H1 (cell line): ENCODE results near the gene HK1. TPM values are rescaled to one million over a fixed set of nuclear protein-coding genes. Genes with fewer than 3 reads are reported as not detected.

Experiments
- CTCF ChIA-PET: fragments of 300-600 bp; sonication (Branson Sonifier 250); formaldehyde crosslinking; loops from one replicate; lab custom pipeline; 2021; ENCODE audit not compliant: partially characterized antibody; lab: Charles Lee
- POLR2A ChIA-PET: fragments of 300-600 bp; sonication (Branson Sonifier 250); formaldehyde crosslinking; loops from one replicate; lab custom pipeline; 2021; ENCODE audit warnings: inconsistent platforms; ENCODE audit not compliant: partially characterized antibody; lab: Charles Lee
- DNase-seq, 2 experiments: peaks; one replicate each; pipeline versions ENCODE4 v3.0.0 to v3.0.0-alpha.2; 2010 to 2022; ENCODE audit warnings: low spot score in 2 of 2, low read depth in 1 of 2, mixed read lengths in 1 of 2
- FAIRE-seq: peaks from 2 replicates; lab custom pipeline; 2011; peaks lifted over from hg19 to GRCh38; lab: Jason Lieb, UNC
- H2AFZ ChIP-seq: 2 replicates; pipeline ENCODE4 v1.8.1; 2012; ENCODE audit warnings: low read length, inconsistent platforms
- H2AK5ac ChIP-seq: 2 replicates; pipeline ENCODE4 v1.6.1; 2013; ENCODE audit warnings: low read depth, low read length
- H2BK120ac ChIP-seq: replicated peaks from 2 replicates; pipeline ENCODE3; 2013; ENCODE audit warnings: low read depth, low read length, inconsistent platforms
- H2BK12ac ChIP-seq: 2 replicates; pipeline ENCODE4 v1.6.1; 2013; ENCODE audit warnings: low read depth, low read length
- H2BK15ac ChIP-seq: 2 replicates; pipeline ENCODE4 v1.6.1; 2013; ENCODE audit warnings: low read length
- H2BK20ac ChIP-seq: 2 replicates; pipeline ENCODE4 v1.6.1; 2013; ENCODE audit warnings: low read length
- H2BK5ac ChIP-seq: 2 replicates; pipeline ENCODE4 v1.6.1; 2013; ENCODE audit warnings: low read depth, low read length
- H3K14ac ChIP-seq: 2 replicates; pipeline ENCODE4 v1.6.1; 2013; ENCODE audit warnings: inconsistent platforms; ENCODE audit not compliant: insufficient read length
- H3K18ac ChIP-seq: 2 replicates; pipeline ENCODE4 v1.6.1; 2013; ENCODE audit warnings: low read length; ENCODE audit errors: extremely low read depth
- H3K23ac ChIP-seq: 2 replicates; pipeline ENCODE4 v1.6.1; 2013; ENCODE audit warnings: inconsistent platforms; ENCODE audit not compliant: insufficient read length
- H3K23me2 ChIP-seq: 2 replicates; pipeline ENCODE4 v1.6.1; 2013; ENCODE audit warnings: low read depth, low read length
- H3K27ac ChIP-seq: 2 replicates; pipeline ENCODE4 v1.6.1; 2011; ENCODE audit warnings: low read depth, low read length, inconsistent platforms
- H3K27me3 ChIP-seq, 4 experiments: replicated peaks in 1 of 4; 1 replicate in 1 of 4; 2 replicates in 3 of 4; pipeline versions ENCODE4 v1.6.1 to v1.8.1; 2011 to 2013; ENCODE audit warnings: low read length in 3 of 4, mild to moderate bottlenecking in 3 of 4, inconsistent platforms in 2 of 4, mixed read lengths in 2 of 4, moderate library complexity in 1 of 4; ENCODE audit not compliant: control insufficient read depth in 3 of 4, insufficient read depth in 3 of 4; ENCODE audit errors: extremely low read depth in 1 of 4
- H3K36me3 ChIP-seq, 4 experiments: 2 replicates each; pipeline versions ENCODE4 v1.6.1 to v1.8.1; 2011 to 2013; ENCODE audit warnings: mild to moderate bottlenecking in 4 of 4, low read length in 3 of 4, moderate library complexity in 2 of 4, control low read depth in 1 of 4, inconsistent platforms in 1 of 4; ENCODE audit not compliant: insufficient read depth in 4 of 4, control insufficient read depth in 2 of 4
- H3K4ac ChIP-seq: replicated peaks from 2 replicates; pipeline ENCODE3; 2013; ENCODE audit warnings: low read length, low read depth, mixed read lengths, inconsistent platforms; ENCODE audit not compliant: insufficient read length
- H3K4me1 ChIP-seq, 4 experiments: replicated peaks in 1 of 4; 1 replicate in 1 of 4; 2 replicates in 3 of 4; pipeline versions ENCODE4 v1.6.1 to v1.8.1; 2011 to 2013; ENCODE audit warnings: low read length in 3 of 4, inconsistent platforms in 2 of 4, mixed read lengths in 1 of 4; ENCODE audit not compliant: insufficient read depth in 4 of 4, control insufficient read depth in 3 of 4
- H3K4me2 ChIP-seq, 2 experiments: 2 replicates each; pipeline versions ENCODE4 v1.6.1 to v1.8.1; 2011 to 2013; ENCODE audit warnings: low read depth in 2 of 2, low read length in 2 of 2, control low read depth in 1 of 2, inconsistent platforms in 1 of 2, mild to moderate bottlenecking in 1 of 2; ENCODE audit not compliant: insufficient read depth in 1 of 2
- H3K4me3 ChIP-seq, 4 experiments: fragments of 200-600, 300-600 bp in 1 of 4; sonication (generic), shearing (Covaris generic), sonication (Bioruptor Twin) in 1 of 4; 2 replicates each; pipeline versions ENCODE4 v1.5.1 to v1.8.1; 2011 to 2016; ENCODE audit warnings: low read length in 4 of 4, low read depth in 3 of 4, control low read depth in 2 of 4, inconsistent platforms in 2 of 4, mild to moderate bottlenecking in 2 of 4, mixed read lengths in 1 of 4, moderate library complexity in 1 of 4; ENCODE audit not compliant: insufficient read depth in 2 of 4; ENCODE audit errors: extremely low read depth in 1 of 4
- H3K56ac ChIP-seq: replicated peaks from 2 replicates; pipeline ENCODE3; 2013; ENCODE audit warnings: low read depth, mild to moderate bottlenecking, mixed read lengths, low read length, inconsistent platforms; ENCODE audit not compliant: insufficient read length
- H3K79me1 ChIP-seq: 2 replicates; pipeline ENCODE4 v1.6.1; 2013; ENCODE audit warnings: low read depth, low read length, control low read depth
- H3K79me2 ChIP-seq, 2 experiments: 2 replicates each; pipeline versions ENCODE4 v1.6.1 to v1.8.1; 2012 to 2013; ENCODE audit warnings: low read length in 2 of 2, mild to moderate bottlenecking in 2 of 2, inconsistent platforms in 1 of 2; ENCODE audit not compliant: insufficient read depth in 2 of 2, control insufficient read depth in 1 of 2
- H3K9ac ChIP-seq, 4 experiments: replicated peaks in 1 of 4; 1 replicate in 1 of 4; 2 replicates in 3 of 4; pipeline versions ENCODE4 v1.6.1 to v1.8.1; 2011 to 2013; ENCODE audit warnings: low read depth in 3 of 4, low read length in 3 of 4, control low read depth in 2 of 4, mild to moderate bottlenecking in 2 of 4, moderate library complexity in 2 of 4, inconsistent platforms in 1 of 4; ENCODE audit errors: extremely low read depth in 1 of 4
- H3K9me3 ChIP-seq, 2 experiments: 2 replicates each; pipeline versions ENCODE4 v1.6.1 to v1.8.1; 2012 to 2013; ENCODE audit warnings: mild to moderate bottlenecking in 2 of 2, moderate library complexity in 2 of 2, control low read depth in 1 of 2, inconsistent platforms in 1 of 2, low read depth in 1 of 2, low read length in 1 of 2, mixed read lengths in 1 of 2; ENCODE audit not compliant: insufficient read depth in 2 of 2
- H4K20me1 ChIP-seq, 2 experiments: replicated peaks in 1 of 2; 2 replicates each; pipeline versions ENCODE3 to v1.8.1; 2011 to 2013; ENCODE audit warnings: inconsistent platforms in 2 of 2, low read length in 2 of 2, mild to moderate bottlenecking in 1 of 2; ENCODE audit not compliant: insufficient read depth in 2 of 2, control insufficient read depth in 1 of 2
- H4K5ac ChIP-seq: 2 replicates; pipeline ENCODE4 v1.6.1; 2013; ENCODE audit warnings: low read length, low read depth, mixed read lengths, inconsistent platforms; ENCODE audit not compliant: insufficient read length
- H4K8ac ChIP-seq: 2 replicates; pipeline ENCODE4 v1.8.0; 2013; ENCODE audit warnings: mild to moderate bottlenecking, moderate library complexity, low read length, inconsistent platforms; ENCODE audit not compliant: insufficient read depth; ENCODE audit errors: extremely low read depth
- H4K91ac ChIP-seq: replicated peaks from 2 replicates; pipeline ENCODE3; 2013; ENCODE audit warnings: low read length, mixed read lengths, inconsistent platforms; ENCODE audit not compliant: insufficient read length
- CREB1 ChIP-seq: IDR thresholded peaks from 2 replicates; pipeline ENCODE4 v1.6.1; 2012; ENCODE audit warnings: inconsistent platforms
- CTCF ChIP-seq, 3 experiments: IDR thresholded peaks; 1 replicate in 2 of 3; 2 replicates in 1 of 3; pipeline versions ENCODE4 v1.5.1 to v1.6.1; 2011; ENCODE audit warnings: low read length in 3 of 3, mild to moderate bottlenecking in 3 of 3, inconsistent platforms in 2 of 3, low read depth in 1 of 3, moderate library complexity in 1 of 3; ENCODE audit not compliant: insufficient read depth in 1 of 3; ENCODE audit errors: control extremely low read depth in 1 of 3
- EP300 ChIP-seq, 2 experiments: IDR thresholded peaks; 1 replicate in 1 of 2; 2 replicates in 1 of 2; pipeline ENCODE4 v1.6.1; 2011 to 2012; ENCODE audit warnings: low read depth in 2 of 2, low read length in 2 of 2, mild to moderate bottlenecking in 2 of 2, borderline replicate concordance in 1 of 2, inconsistent platforms in 1 of 2, moderate library complexity in 1 of 2
- HDAC2 ChIP-seq, 2 experiments: fragments of 300-600 bp in 1 of 2; sonication (generic) in 1 of 2; IDR thresholded peaks; 2 replicates each; pipeline ENCODE4 v1.6.1; 2011 to 2012; ENCODE audit warnings: low read depth in 2 of 2, low read length in 2 of 2, mild to moderate bottlenecking in 2 of 2, moderate library complexity in 2 of 2, borderline replicate concordance in 1 of 2, inconsistent platforms in 1 of 2
- JUND ChIP-seq: IDR thresholded peaks from 2 replicates; pipeline ENCODE4 v1.6.1; 2011; ENCODE audit warnings: mild to moderate bottlenecking, improper control_type of control experiment, low read length
- NRF1 ChIP-seq: IDR thresholded peaks from 2 replicates; pipeline ENCODE4 v1.6.1; 2011; ENCODE audit warnings: mild to moderate bottlenecking, low read depth, low read length, improper control_type of control experiment
- POLR2AphosphoS5 ChIP-seq: IDR thresholded peaks from 2 replicates; pipeline ENCODE4 v1.6.1; 2011; ENCODE audit warnings: low read depth, low read length
- SIN3A ChIP-seq, 2 experiments: IDR thresholded peaks in 1 of 2; conservative IDR thresholded peaks in 1 of 2; 2 replicates each; pipeline ENCODE4 v1.6.1; 2011 to 2012; ENCODE audit warnings: low read length in 2 of 2, improper control_type of control experiment in 1 of 2, low read depth in 1 of 2, mild to moderate bottlenecking in 1 of 2
- SIRT6 ChIP-seq: IDR thresholded peaks from one replicate; pipeline ENCODE4 v1.7.1; 2012; ENCODE audit warnings: low read length, inconsistent platforms
- TBP ChIP-seq: IDR thresholded peaks from 2 replicates; pipeline ENCODE4 v1.6.1; 2011; ENCODE audit warnings: low read depth, low read length, improper control_type of control experiment
- WGBS, 2 experiments: shearing (Covaris generic) in 1 of 2; methylation state at CpG; one replicate each; pipeline versions ENCODE4 v1.1.6 to v1.1.7; 2013 to 2015; ENCODE audit warnings: low lambda C conversion rate in 2 of 2, mixed read lengths in 2 of 2, inconsistent platforms in 1 of 2, low coverage in 1 of 2, missing lambda C conversion rate in 1 of 2; ENCODE audit not compliant: insufficient replicate concordance in 2 of 2, insufficient coverage in 1 of 2, insufficient read length in 1 of 2; ENCODE audit errors: extremely low coverage in 1 of 2, missing lambda C conversion rate in 1 of 2; 5-methylcytosine and 5-hydroxymethylcytosine counted together
- polyA plus RNA-seq, 7 experiments: library from polyadenylated mRNA; depleted of rRNA in 3 of 7; stranded (reverse) in 5 of 7; unstranded in 2 of 7; fragments of >200 nt in 5 of 7; fragments of 200-250 nt in 2 of 7; gene quantifications; 1 replicate in 5 of 7; 2 replicates in 1 of 7; 4 replicates in 1 of 7; pipeline versions ENCODE4 v1.2.1 to v1.2.3, GENCODE V29; 2011 to 2013; ENCODE audit warnings: missing spikeins in 2 of 7, mixed read lengths in 2 of 7
- total RNA-seq: library from RNA; stranded (reverse); fragmentation: NEBNext Ultra II Directional; extraction: Animal tissue kit (Norgen Biotek cat#: 25700); gene quantifications from 2 replicates; pipeline ENCODE4 v1.2.1, GENCODE V29; 2021
- TF ChIP-seq, protein P1 (sequence below): IDR thresholded peaks from 2 replicates; pipeline ENCODE4 v1.6.1; 2012; ENCODE audit warnings: inconsistent platforms

The HK1 gene
- total and polyA plus RNA-seq, 2 of the 8 experiments (the other 6 are each of a cell fraction or from before 2014, with no cell fraction given): 55.8 to 247 TPM

- no peak overlapping the region for H3K9ac ChIP-seq
- no peak overlapping the region for H3K18ac ChIP-seq
- H2AFZ ChIP-seq: no peak overlapping the region
- no peak overlapping the region for H3K14ac ChIP-seq
- H3K4me2 ChIP-seq: no peak overlapping the region
- no peaks in the 10 kb centered on the region for H3K9me3 ChIP-seq
- no peaks in the 10 kb centered on the region for H3K79me1 ChIP-seq
- H3K27ac ChIP-seq: no peak overlapping the region
- no peak overlapping the region for H4K8ac ChIP-seq
- H2BK120ac ChIP-seq: no peak overlapping the region
- H2BK12ac ChIP-seq: no peak overlapping the region
- H3K56ac ChIP-seq: no peak overlapping the region
- POLR2A ChIA-PET: no interaction called here
- H3K79me2 ChIP-seq: no peaks in the 10 kb centered on the region
- FAIRE-seq (no peak), DNase-seq (no peak)
- H3K4me3 ChIP-seq: no peak overlapping the region
- H4K20me1 ChIP-seq: no peaks in the 10 kb centered on the region
- H3K27me3 ChIP-seq: no peaks in the 10 kb centered on the region
- peak overlapping the region; percentile 52; the same call in 1 of the 2 replicates for H2BK5ac ChIP-seq
- H3K36me3 ChIP-seq: no peaks in the 10 kb centered on the region
- no peak overlapping the region for H2AK5ac ChIP-seq
- no peak overlapping the region for H3K4ac ChIP-seq
- H3K23me2 ChIP-seq: no peaks in the 10 kb centered on the region
- H2BK20ac ChIP-seq: no peak overlapping the region
- H4K5ac ChIP-seq: no peak overlapping the region
- CTCF ChIA-PET: interaction anchor here (0.6 to 3.5 kb wide), 7 partner anchors 7 to 228 kb away, joined by 3 to 28 read pairs (median 4); no protein-coding TSS in a partner anchor
- no peak overlapping the region for H3K23ac ChIP-seq
- H2BK15ac ChIP-seq: no peak overlapping the region
- no peaks in the 10 kb centered on the region; a peak in 2 of 7 replicates for H3K4me1 ChIP-seq
- 90% methylated on average over 10 of the region's 10 CpGs; no CpG with 5 or more reads in 1 of the 2 experiments for WGBS, 2 experiments
- no peak overlapping the region for H4K91ac ChIP-seq
- TF ChIP-seq, protein P1, sequence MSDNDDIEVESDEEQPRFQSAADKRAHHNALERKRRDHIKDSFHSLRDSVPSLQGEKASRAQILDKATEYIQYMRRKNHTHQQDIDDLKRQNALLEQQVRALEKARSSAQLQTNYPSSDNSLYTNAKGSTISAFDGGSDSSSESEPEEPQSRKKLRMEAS: no peak
- no peak for TF ChIP-seq TBP
- TF ChIP-seq JUND: no peak
- no peak for TF ChIP-seq CTCF (IDR thresholded peaks at IDR 0.05; ENCODE audit: control extremely low read depth in 1 of 3, insufficient read depth in 1 of 3, low read depth in 1 of 3, low read length in 3 of 3)
- TF ChIP-seq CREB1: no peak
- TF ChIP-seq EP300 (IDR thresholded peaks at IDR 0.05; ENCODE audit: borderline replicate concordance in 1 of 2, low read depth in 2 of 2, low read length in 2 of 2): no peak
- no peak for TF ChIP-seq NRF1
- TF ChIP-seq SIN3A (conservative IDR thresholded peaks at IDR 0.05 in 1 of 2, IDR thresholded peaks at IDR 0.05 in 1 of 2; ENCODE audit: low read depth in 1 of 2, low read length in 2 of 2): no peak
- TF ChIP-seq SIRT6: no peak
- TF ChIP-seq HDAC2 (IDR thresholded peaks at IDR 0.05; ENCODE audit: borderline replicate concordance in 1 of 2, low read depth in 2 of 2, low read length in 2 of 2): no peak
- TF ChIP-seq POLR2AphosphoS5: no peak
Measured at GRCh38 chr10:69415951-69416350, 137.7 kb downstream of the HK1 start.
